HUES64 (cell line): ENCODE measurements around the gene TBC1D22A.

Source experiments
- H3K27ac ChIP-seq: 2 replicates; pipeline ENCODE4 v1.7.0; 2013; ENCODE audit warnings: low read depth, low read length, inconsistent platforms
- H3K27me3 ChIP-seq: 2 replicates; pipeline ENCODE4 v1.6.1; 2013; ENCODE audit warnings: mild to moderate bottlenecking, low read length; ENCODE audit not compliant: insufficient read depth
- H3K36me3 ChIP-seq: 2 replicates; pipeline ENCODE4 v1.6.1; 2013; ENCODE audit warnings: mild to moderate bottlenecking, low read length; ENCODE audit not compliant: insufficient read depth
- H3K4me1 ChIP-seq: 2 replicates; pipeline ENCODE4 v1.6.1; 2013; ENCODE audit warnings: mild to moderate bottlenecking, low read length, moderate library complexity; ENCODE audit not compliant: insufficient read depth
- H3K4me3 ChIP-seq: 2 replicates; pipeline ENCODE4 v1.5.1; 2013; ENCODE audit warnings: mild to moderate bottlenecking, low read length, moderate library complexity
- H3K9ac ChIP-seq: 2 replicates; pipeline ENCODE4 v1.6.1; 2013; ENCODE audit warnings: mild to moderate bottlenecking, low read depth, low read length
- H3K9me3 ChIP-seq: 2 replicates; pipeline ENCODE4 v1.6.1; 2013; ENCODE audit warnings: low read depth, low read length; ENCODE audit not compliant: insufficient read depth
- WGBS: fragments of 150-250, 120-280 bp; methylation state at CpG from one replicate; pipeline ENCODE4 v1.1.7; 2013; ENCODE audit warnings: missing lambda C conversion rate; 5-methylcytosine and 5-hydroxymethylcytosine counted together

The TBC1D22A gene

GRCh38 chr22:47030881-47031627 is 268.6 kb downstream of the TBC1D22A start:
- Histone ChIP-seq H3K9ac (no peak overlapping the region), H3K4me1 (peaks cover 18% of the 10 kb centered on the region), H3K36me3 (no peaks in the 10 kb centered on the region), H3K27me3 (no peaks in the 10 kb centered on the region), H3K4me3 (no peak overlapping the region), H3K27ac (no peak overlapping the region), H3K9me3 (no peaks in the 10 kb centered on the region)
- 89% methylated on average over 24 of the region's 24 CpGs for whole genome bisulfite sequencing

GRCh38 chr22:47031628-47031915 is 269.1 kb downstream of the TBC1D22A start:
- Histone ChIP-seq H3K36me3 (no peaks in the 10 kb centered on the region), H3K9me3 (no peaks in the 10 kb centered on the region), H3K4me3 (no peak overlapping the region), H3K9ac (no peak overlapping the region), H3K27ac (no peak overlapping the region), H3K4me1 (peaks cover 16% of the 10 kb centered on the region), H3K27me3 (no peaks in the 10 kb centered on the region)
- 96% methylated on average over 7 of the region's 7 CpGs for WGBS

- Histone ChIP-seq H3K4me3 (no peak overlapping the region), H3K9ac (no peak overlapping the region), H3K27me3 (no peaks in the 10 kb centered on the region), H3K9me3 (no peaks in the 10 kb centered on the region), H3K36me3 (no peaks in the 10 kb centered on the region), H3K27ac (no peak overlapping the region), H3K4me1 (peaks cover 9% of the 10 kb centered on the region)
- 93% methylated on average over 22 of the region's 22 CpGs for WGBS
Observed at GRCh38 chr22:47032091-47032943, 269.9 kb downstream of the TBC1D22A start.

- Histone ChIP-seq H3K9me3 (no peaks in the 10 kb centered on the region), H3K4me1 (peaks cover under 1% of the 10 kb centered on the region; the same call in 1 of the 2 replicates), H3K9ac (no peak overlapping the region), H3K27ac (no peak overlapping the region), H3K4me3 (no peak overlapping the region), H3K36me3 (no peaks in the 10 kb centered on the region), H3K27me3 (no peaks in the 10 kb centered on the region)
- WGBS = 84% methylated on average over 15 of the region's 15 CpGs
Observed at GRCh38 chr22:47032956-47033647, 270.7 kb downstream of the TBC1D22A start.

GRCh38 chr22:47033648-47034000 is 271.2 kb downstream of the TBC1D22A start:
- Histone ChIP-seq H3K9me3 (no peaks in the 10 kb centered on the region), H3K36me3 (no peaks in the 10 kb centered on the region), H3K9ac (no peak overlapping the region), H3K27me3 (no peaks in the 10 kb centered on the region), H3K27ac (no peak overlapping the region), H3K4me1 (no peaks in the 10 kb centered on the region), H3K4me3 (no peak overlapping the region)
- WGBS = 93% methylated on average over 11 of the region's 11 CpGs

GRCh38 chr22:47034076-47034808 is 271.8 kb downstream of the TBC1D22A start:
- no peaks in the 10 kb centered on the region for H3K9me3 ChIP-seq
- H3K4me1 ChIP-seq = no peaks in the 10 kb centered on the region
- H3K4me3 ChIP-seq = no peak overlapping the region
- H3K27ac ChIP-seq = no peak overlapping the region
- no peak overlapping the region for H3K9ac ChIP-seq
- H3K36me3 ChIP-seq = no peaks in the 10 kb centered on the region
- WGBS = 89% methylated on average over 21 of the region's 21 CpGs
- no peaks in the 10 kb centered on the region for H3K27me3 ChIP-seq

- Histone ChIP-seq H3K27ac (no peak overlapping the region), H3K9me3 (no peaks in the 10 kb centered on the region), H3K27me3 (no peaks in the 10 kb centered on the region), H3K4me3 (no peak overlapping the region), H3K9ac (no peak overlapping the region), H3K36me3 (no peaks in the 10 kb centered on the region), H3K4me1 (no peaks in the 10 kb centered on the region)
- 80% methylated on average over 11 of the region's 11 CpGs for WGBS
Observed at GRCh38 chr22:47034905-47035419, 272.5 kb downstream of the TBC1D22A start.

- 94% methylated on average over 11 of the region's 11 CpGs for WGBS
- no peak overlapping the region for H3K4me3 ChIP-seq
- H3K36me3 ChIP-seq = no peaks in the 10 kb centered on the region
Observed at GRCh38 chr22:47035425-47035881, 273.0 kb downstream of the TBC1D22A start.

GRCh38 chr22:47036352-47036751 is 273.9 kb downstream of the TBC1D22A start:
- H3K9ac ChIP-seq = no peak overlapping the region
- no peaks in the 10 kb centered on the region for H3K9me3 ChIP-seq
- no peaks in the 10 kb centered on the region for H3K36me3 ChIP-seq
- no peaks in the 10 kb centered on the region for H3K27me3 ChIP-seq
- H3K4me3 ChIP-seq = no peak overlapping the region
- H3K4me1 ChIP-seq = no peaks in the 10 kb centered on the region
- no peak overlapping the region for H3K27ac ChIP-seq
- WGBS = 91% methylated on average over 10 of the region's 10 CpGs

More at GRCh38 chr22:47035425-47035881, 273.0 kb downstream of the TBC1D22A start:
- Histone ChIP-seq H3K27me3 (no peaks in the 10 kb centered on the region), H3K9ac (no peak overlapping the region), H3K27ac (no peak overlapping the region), H3K9me3 (no peaks in the 10 kb centered on the region), H3K4me1 (no peaks in the 10 kb centered on the region)

GRCh38 chr22:47036936-47037485 is 274.6 kb downstream of the TBC1D22A start:
- 94% methylated on average over 20 of the region's 20 CpGs for WGBS
- Histone ChIP-seq H3K27ac (no peak overlapping the region), H3K4me3 (no peak overlapping the region), H3K9ac (no peak overlapping the region), H3K9me3 (no peaks in the 10 kb centered on the region), H3K36me3 (no peaks in the 10 kb centered on the region), H3K4me1 (no peaks in the 10 kb centered on the region), H3K27me3 (no peaks in the 10 kb centered on the region)
